RPMI8226 (cell line): ENCODE measurements around the gene PTPRN2.

Experiments used
- DNase-seq: peaks from one replicate; pipeline ENCODE4 v3.0.0-alpha.2; 2015

Gene PTPRN2

GRCh38 chr7:157813741-157814661 lies 773.6 kb downstream of the PTPRN2 start:
- no peak for DNase-seq

GRCh38 chr7:157813053-157813452 lies 774.6 kb downstream of the PTPRN2 start:
- DNase-seq = no peak

- no peak for DNase-seq
Observed at GRCh38 chr7:157811946-157812345, 775.7 kb downstream of the PTPRN2 start.

- no peak for DNase-seq
Observed at GRCh38 chr7:157809863-157810851, 777.5 kb downstream of the PTPRN2 start.

GRCh38 chr7:157809154-157809862 lies 778.3 kb downstream of the PTPRN2 start:
- no peak for DNase-seq

GRCh38 chr7:157808042-157808441 lies 779.6 kb downstream of the PTPRN2 start:
- no peak for DNase-seq

- DNase-seq = no peak
Observed at GRCh38 chr7:157807510-157807909, 780.1 kb downstream of the PTPRN2 start.

- no peak for DNase-seq
Observed at GRCh38 chr7:157806711-157807110, 780.9 kb downstream of the PTPRN2 start.

GRCh38 chr7:157805713-157806112 lies 781.9 kb downstream of the PTPRN2 start:
- no peak for DNase-seq

- DNase-seq = no peak
Observed at GRCh38 chr7:157803906-157804305, 783.7 kb downstream of the PTPRN2 start.

- no peak for DNase-seq
Observed at GRCh38 chr7:157801971-157802675, 785.5 kb downstream of the PTPRN2 start.

GRCh38 chr7:157801113-157801512 lies 786.5 kb downstream of the PTPRN2 start:
- DNase-seq = no peak

- no peak for DNase-seq
Observed at GRCh38 chr7:157800281-157800680, 787.3 kb downstream of the PTPRN2 start.

- no peak for DNase-seq
Observed at GRCh38 chr7:157799076-157799685, 788.4 kb downstream of the PTPRN2 start.

GRCh38 chr7:157797361-157797760 lies 790.3 kb downstream of the PTPRN2 start:
- no peak for DNase-seq

GRCh38 chr7:157796846-157797245 lies 790.8 kb downstream of the PTPRN2 start:
- no peak for DNase-seq

GRCh38 chr7:157795643-157796042 lies 792.0 kb downstream of the PTPRN2 start:
- DNase-seq = no peak

GRCh38 chr7:157795199-157795598 lies 792.4 kb downstream of the PTPRN2 start:
- DNase-seq = no peak

- DNase-seq = no peak
Observed at GRCh38 chr7:157794746-157795065, 792.9 kb downstream of the PTPRN2 start.

GRCh38 chr7:157793973-157794745 lies 793.5 kb downstream of the PTPRN2 start:
- no peak for DNase-seq

- no peak for DNase-seq
Observed at GRCh38 chr7:157793087-157793353, 794.6 kb downstream of the PTPRN2 start.
